K562 (cell line): ENCODE results near the gene CLPSL1.

ENCODE experiments used
- ESRRA ChIP-seq: fragments of 450-650 bp; IDR thresholded peaks from 2 replicates; pipeline ENCODE4 v1.6.1; 2014; ENCODE audit warnings: low read depth, mild to moderate bottlenecking, moderate library complexity, borderline replicate concordance
- RCOR1 ChIP-seq, 2 experiments: IDR thresholded peaks; 2 replicates each; pipeline ENCODE4 v1.6.1; 2012; ENCODE audit warnings: low read depth in 2 of 2, low read length in 2 of 2, borderline replicate concordance in 1 of 2, improper control_type of control experiment in 1 of 2

- no peak for TF ChIP-seq ESRRA
- no peak for TF ChIP-seq RCOR1 (IDR thresholded peaks at IDR 0.05; ENCODE audit: borderline replicate concordance in 1 of 2, low read depth in 2 of 2, low read length in 2 of 2)
These were observed 40.9 kb upstream of the CLPSL1 start for GRCh38 chr6:35739645-35740524.
